ENCODE data around the gene ZBTB9. TPM values are rescaled to one million over a fixed set of nuclear protein-coding genes. Genes with fewer than 3 reads are reported as not detected.

ZBTB9 gene
- total RNA-seq, 4 donors from 2014 or later = 0.82 to 2.2 (median 1.2) TPM

DNA sequence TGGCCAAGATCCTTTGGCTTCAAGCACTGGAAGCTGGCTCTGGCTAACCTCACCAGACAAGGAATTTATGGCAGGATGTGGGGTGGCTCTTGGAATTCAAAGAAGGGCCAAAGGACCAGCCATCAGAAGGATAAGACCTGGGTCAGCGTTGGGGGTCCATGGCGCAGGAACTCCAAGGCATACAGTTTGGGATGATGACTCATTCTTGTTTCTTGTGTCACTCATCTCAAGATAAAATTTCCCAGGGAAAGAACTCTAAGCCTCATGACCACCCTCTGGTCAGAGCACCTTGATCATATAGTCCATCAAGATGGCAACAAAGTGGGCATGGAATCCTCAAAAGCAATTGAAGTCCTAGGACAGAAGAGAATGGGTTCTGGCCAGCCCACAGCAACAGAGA, 4.8 kb downstream of the ZBTB9 start:
- DNase-seq = no peak
- intact Hi-C loops (cut with DNase I; ENCODE audit: low total_unique reads) = loop anchor here (10.0 kb wide), 1 partner anchor 116 kb away; no protein-coding TSS in a partner anchor
- TF ChIP-seq, protein P1, sequence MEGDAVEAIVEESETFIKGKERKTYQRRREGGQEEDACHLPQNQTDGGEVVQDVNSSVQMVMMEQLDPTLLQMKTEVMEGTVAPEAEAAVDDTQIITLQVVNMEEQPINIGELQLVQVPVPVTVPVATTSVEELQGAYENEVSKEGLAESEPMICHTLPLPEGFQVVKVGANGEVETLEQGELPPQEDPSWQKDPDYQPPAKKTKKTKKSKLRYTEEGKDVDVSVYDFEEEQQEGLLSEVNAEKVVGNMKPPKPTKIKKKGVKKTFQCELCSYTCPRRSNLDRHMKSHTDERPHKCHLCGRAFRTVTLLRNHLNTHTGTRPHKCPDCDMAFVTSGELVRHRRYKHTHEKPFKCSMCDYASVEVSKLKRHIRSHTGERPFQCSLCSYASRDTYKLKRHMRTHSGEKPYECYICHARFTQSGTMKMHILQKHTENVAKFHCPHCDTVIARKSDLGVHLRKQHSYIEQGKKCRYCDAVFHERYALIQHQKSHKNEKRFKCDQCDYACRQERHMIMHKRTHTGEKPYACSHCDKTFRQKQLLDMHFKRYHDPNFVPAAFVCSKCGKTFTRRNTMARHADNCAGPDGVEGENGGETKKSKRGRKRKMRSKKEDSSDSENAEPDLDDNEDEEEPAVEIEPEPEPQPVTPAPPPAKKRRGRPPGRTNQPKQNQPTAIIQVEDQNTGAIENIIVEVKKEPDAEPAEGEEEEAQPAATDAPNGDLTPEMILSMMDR (IDR thresholded peaks at IDR 0.05 in 4 of 5, conservative IDR thresholded peaks at IDR 0.05 in 1 of 5) = no peak
- no peak for TF ChIP-seq POLR2A (IDR thresholded peaks at IDR 0.05)
- no peak for ATAC-seq
- Histone ChIP-seq H3K9me3 (no peaks in the 10 kb centered on the region), H3K27me3 (no peaks in the 10 kb centered on the region), H3K4me1 (peaks cover 7 to 9% of the 10 kb centered on the region in 2 donors), H3K36me3 (peaks cover 0 to 16% of the 10 kb centered on the region in 2 donors), H3K4me3 (no peak overlapping the region), H3K27ac (no peak overlapping the region)
- in situ Hi-C loops (cut with MboI; ENCODE audit: low sequenced_read_pairs in 4 of 4) = no loop called here

DNA sequence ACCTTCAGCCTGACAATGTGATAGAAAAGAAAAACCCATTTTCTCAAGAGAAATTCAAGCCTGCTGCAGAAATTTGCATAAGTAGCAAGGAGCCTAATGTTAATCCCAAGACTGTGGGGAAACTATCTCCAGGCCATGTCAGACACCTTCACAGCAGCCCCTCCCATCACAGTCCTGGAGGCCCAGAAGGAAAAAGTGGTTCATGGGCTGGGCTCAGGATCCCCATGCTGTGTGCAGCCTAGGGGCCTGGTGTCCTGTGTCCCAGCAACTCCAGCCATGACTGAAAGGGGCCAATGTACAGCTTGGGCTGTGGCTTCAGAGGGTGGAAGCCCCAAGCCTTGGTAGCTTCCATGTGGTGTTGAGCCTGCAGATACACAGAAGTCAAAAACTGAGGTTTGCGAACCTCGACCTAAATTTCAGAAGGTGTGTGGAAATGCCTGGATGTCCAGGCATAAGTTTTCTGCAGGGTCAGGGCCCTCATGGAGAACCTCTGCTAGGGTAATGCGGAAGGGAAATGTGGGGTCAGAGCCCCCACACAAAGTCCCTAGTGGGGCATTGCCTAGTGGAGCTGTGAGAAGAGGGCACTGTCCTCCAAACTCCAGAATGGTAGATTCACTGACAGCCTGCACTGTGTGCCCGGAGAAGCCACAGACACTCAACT, 11.8 kb downstream of the ZBTB9 start:
- Histone ChIP-seq H3K27ac (no peak overlapping the region), H3K4me1 (no peaks in the 10 kb centered on the region), H3K4me3 (no peak overlapping the region), H3K36me3 (no peaks in the 10 kb centered on the region), H3K27me3 (no peaks in the 10 kb centered on the region), H3K9me3 (no peaks in the 10 kb centered on the region)
- intact Hi-C loops (cut with DNase I; ENCODE audit: low total_unique reads) (no loop called here), in situ Hi-C loops (cut with MboI; ENCODE audit: low sequenced_read_pairs in 4 of 4) (no loop called here)
- ATAC-seq (no peak), DNase-seq (no peak)
- TF ChIP-seq, protein P1 (IDR thresholded peaks at IDR 0.05 in 4 of 5, conservative IDR thresholded peaks at IDR 0.05 in 1 of 5) = no peak
- no peak for TF ChIP-seq POLR2A (IDR thresholded peaks at IDR 0.05)

DNA sequence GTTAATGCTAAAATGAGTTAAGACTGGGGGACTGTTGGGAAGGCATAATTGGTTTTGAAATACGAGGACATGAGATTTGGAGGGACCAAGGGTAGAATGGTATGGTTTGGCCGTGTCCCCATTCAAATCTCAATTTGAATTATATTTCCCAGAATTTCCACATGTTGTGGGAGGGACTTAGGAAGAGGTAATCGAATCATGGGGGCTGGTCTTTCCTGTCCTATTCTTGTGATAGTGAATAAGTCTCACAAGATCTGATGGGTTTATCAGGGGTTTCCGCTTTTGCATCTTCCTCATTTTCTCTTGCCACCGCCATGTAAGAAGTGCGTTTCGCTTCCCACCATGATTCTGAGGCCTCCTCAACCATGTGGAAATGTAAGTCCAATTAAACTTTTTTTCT, 12.7 kb downstream of the ZBTB9 start:
- intact Hi-C loops (cut with DNase I; ENCODE audit: low total_unique reads) (no loop called here), in situ Hi-C loops (cut with MboI; ENCODE audit: low sequenced_read_pairs in 4 of 4) (no loop called here)
- DNase-seq = no peak
- ATAC-seq = no peak
- TF ChIP-seq POLR2A (IDR thresholded peaks at IDR 0.05) = no peak
- TF ChIP-seq, protein P1 (IDR thresholded peaks at IDR 0.05 in 4 of 5, conservative IDR thresholded peaks at IDR 0.05 in 1 of 5) = no peak
- H3K27me3 ChIP-seq = no peaks in the 10 kb centered on the region
- no peak overlapping the region for H3K27ac ChIP-seq
- no peaks in the 10 kb centered on the region for H3K4me1 ChIP-seq
- H3K36me3 ChIP-seq = no peaks in the 10 kb centered on the region
- H3K4me3 ChIP-seq = no peak overlapping the region
- no peaks in the 10 kb centered on the region for H3K9me3 ChIP-seq

DNA sequence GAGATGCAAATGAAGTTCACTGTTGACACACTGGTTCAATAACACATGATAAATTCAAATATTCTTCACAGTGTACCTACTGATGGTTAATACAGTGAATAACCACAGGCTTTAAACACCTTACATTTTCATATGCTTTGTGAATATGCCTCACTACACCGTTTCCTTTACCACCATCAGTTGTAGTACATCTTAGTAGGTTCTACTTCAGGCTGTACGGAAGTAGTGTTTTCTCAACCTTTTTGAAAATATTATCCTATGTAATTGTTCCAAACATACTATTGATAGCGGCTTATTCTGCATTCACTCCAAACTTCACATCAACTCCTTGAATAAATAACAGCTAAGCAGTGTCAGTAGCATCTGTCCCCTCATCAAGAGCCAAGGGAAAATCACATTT, 15.3 kb downstream of the ZBTB9 start:
- H3K27ac ChIP-seq = no peak overlapping the region
- DNase-seq = no peak
- H3K36me3 ChIP-seq = no peaks in the 10 kb centered on the region
- in situ Hi-C loops (cut with MboI; ENCODE audit: low sequenced_read_pairs in 4 of 4) (no loop called here), intact Hi-C loops (cut with DNase I; ENCODE audit: low total_unique reads) (no loop called here)
- no peaks in the 10 kb centered on the region for H3K9me3 ChIP-seq
- H3K4me3 ChIP-seq = no peak overlapping the region
- no peaks in the 10 kb centered on the region for H3K27me3 ChIP-seq
- TF ChIP-seq, protein P1 (IDR thresholded peaks at IDR 0.05 in 4 of 5, conservative IDR thresholded peaks at IDR 0.05 in 1 of 5) = no peak
- TF ChIP-seq POLR2A (IDR thresholded peaks at IDR 0.05) = no peak
- no peaks in the 10 kb centered on the region for H3K4me1 ChIP-seq
- ATAC-seq = no peak

DNA sequence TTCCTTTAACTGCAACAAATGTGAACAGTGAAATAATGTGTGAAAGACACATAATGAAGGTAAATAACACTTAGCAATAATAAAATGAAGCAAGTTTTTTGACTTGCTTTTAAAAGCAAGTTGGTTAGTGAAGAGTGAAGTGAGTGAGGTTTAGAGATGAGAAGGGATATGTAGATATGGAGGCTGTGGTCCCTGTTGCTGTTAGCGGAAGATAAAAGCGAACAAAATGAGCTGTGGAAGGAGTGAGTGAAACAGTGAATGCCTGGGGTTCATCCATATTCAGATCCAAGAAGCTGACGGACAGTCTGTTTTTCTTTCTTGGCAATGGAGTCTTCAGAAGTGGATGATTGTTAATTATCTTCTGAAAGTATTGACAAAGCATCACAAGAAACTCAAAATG, 23.5 kb downstream of the ZBTB9 start:
- intact Hi-C loops (cut with DNase I; ENCODE audit: low total_unique reads) (no loop called here), in situ Hi-C loops (cut with MboI; ENCODE audit: low sequenced_read_pairs in 4 of 4) (no loop called here)
- TF ChIP-seq, protein P1 (IDR thresholded peaks at IDR 0.05 in 4 of 5, conservative IDR thresholded peaks at IDR 0.05 in 1 of 5) = no peak
- no peak for TF ChIP-seq POLR2A (IDR thresholded peaks at IDR 0.05)
- no peaks in the 10 kb centered on the region for H3K27me3 ChIP-seq
- no peak overlapping the region for H3K27ac ChIP-seq
- no peaks in the 10 kb centered on the region for H3K36me3 ChIP-seq
- no peaks in the 10 kb centered on the region for H3K9me3 ChIP-seq
- ATAC-seq (no peak), DNase-seq (no peak)
- no peaks in the 10 kb centered on the region for H3K4me1 ChIP-seq
- H3K4me3 ChIP-seq = no peak overlapping the region

Data from gastrocnemius medialis (tissue), 4 donors.